Uterus (tissue), 2 donors: Measurements from ENCODE around the gene PSMG3.

ENCODE experiments used
- CTCF ChIP-seq, 4 experiments: fragments of 200-600 bp in 2 of 4; fragments of 450-650 bp in 2 of 4; sonication (generic) in 2 of 4; IDR thresholded peaks; one replicate each; pipeline ENCODE4 v1.5.1; 2016 to 2019; ENCODE audit warnings: antibody characterized with exemption in 4 of 4, mild to moderate bottlenecking in 2 of 4, moderate library complexity in 1 of 4
- POLR2A ChIP-seq, 2 donors: fragments of 450-650 bp; IDR thresholded peaks; one replicate each; pipeline ENCODE4 v1.6.1; 2016; ENCODE audit warnings: antibody characterized with exemption in 2 of 2, mild to moderate bottlenecking in 1 of 2, moderate library complexity in 1 of 2

- TF ChIP-seq CTCF (IDR thresholded peaks at IDR 0.05) (peak in 1 of 4 experiments; percentile 19), POLR2A (IDR thresholded peaks at IDR 0.05) (peak in 1 of 2 donors; percentile 58)
These were observed 32.1 kb downstream of the PSMG3 start for GRCh38 chr7:1537535-1538412.
